HCT116 (cell line): ENCODE data around the gene DERL3. TPM values are rescaled to one million over a fixed set of nuclear protein-coding genes. Genes with fewer than 3 reads are reported as not detected.

ENCODE experiments used
- ATAC-seq: fragments of 200-7000 bp; cut with Tn5 transposase; 2 replicates; pipeline ENCODE4 v1.9.1; 2020; ENCODE audit warnings: mild to moderate bottlenecking, moderate library complexity
- BruUV-seq: library from RNA; stranded (reverse); fragments of 400-500 nt; replicated peaks from 2 replicates; lab custom pipeline; 2021; lab: Mats Ljungman, UMichigan
- CTCF ChIA-PET: fragments of 300-600 bp; sonication (Branson Sonifier 250); formaldehyde crosslinking; loops from one replicate; lab custom pipeline; 2021; ENCODE audit warnings: antibody characterized with exemption; lab: Charles Lee
- POLR2A ChIA-PET: fragments of 300-600, 350-600 bp; sonication (Branson Sonifier 250); formaldehyde crosslinking; loops from one replicate; lab custom pipeline; 2021; ENCODE audit warnings: antibody characterized with exemption; lab: Charles Lee
- RAD21 ChIA-PET, 2 experiments: fragments of 300-600 bp; sonication (Branson Sonifier 250); formaldehyde crosslinking; loops; one replicate each; lab custom pipeline; 2023; ENCODE audit warnings: low total read pairs in 2 of 2; ENCODE audit not compliant: uncharacterized antibody in 2 of 2, unreplicated experiment in 2 of 2, low non-redundant PET in 1 of 2; lab: Charles Lee
- DNase-seq: peaks from one replicate; pipeline ENCODE4 v3.0.0-alpha.2; 2010; ENCODE audit warnings: low read depth, low spot score
- H2AFZ ChIP-seq: fragments of 200-600 bp; shearing (Covaris generic), sonication (generic); 2 replicates; pipeline ENCODE4 v1.6.1; 2017; ENCODE audit warnings: low read depth, mixed run types, mixed read lengths, antibody characterized with exemption, low read length; ENCODE audit not compliant: poor library complexity, severe bottlenecking
- H3K27ac ChIP-seq: 2 replicates; pipeline ENCODE4 v1.5.1; 2012; ENCODE audit warnings: low read depth, low read length
- H3K27me3 ChIP-seq: fragments of 200-600 bp; sonication (generic); 2 replicates; pipeline ENCODE4 v1.6.1; 2016; ENCODE audit warnings: mixed run types, low read length, mixed read lengths; ENCODE audit not compliant: insufficient read depth
- H3K36me3 ChIP-seq, 2 experiments: fragments of 200-500 bp in 1 of 2; fragments of 200-600 bp in 1 of 2; sonication (Bioruptor generic) in 1 of 2; sonication (generic) in 1 of 2; 2 replicates each; pipeline versions ENCODE4 v1.5.1 to v1.6.1; 2014 to 2016; ENCODE audit warnings: low read length in 2 of 2, inconsistent platforms in 1 of 2, mixed read lengths in 1 of 2, mixed run types in 1 of 2; ENCODE audit not compliant: insufficient read depth in 2 of 2, control insufficient read depth in 1 of 2
- H3K4me1 ChIP-seq, 2 experiments: fragments of 200-600 bp in 1 of 2; sonication (generic) in 1 of 2; 2 replicates each; pipeline versions ENCODE4 v1.5.1 to v1.6.1; 2012 to 2017; ENCODE audit warnings: low read length in 2 of 2, inconsistent platforms in 1 of 2, mild to moderate bottlenecking in 1 of 2, mixed read lengths in 1 of 2, mixed run types in 1 of 2, moderate library complexity in 1 of 2; ENCODE audit not compliant: insufficient read depth in 2 of 2, control insufficient read depth in 1 of 2
- H3K4me2 ChIP-seq: fragments of 200-600 bp; sonication (generic); 2 replicates; pipeline ENCODE4 v1.6.1; 2017; ENCODE audit warnings: mixed run types, low read length, mixed read lengths
- H3K4me3 ChIP-seq, 2 experiments: fragments of 200-600 bp in 1 of 2; sonication (generic) in 1 of 2; replicated peaks in 1 of 2; 2 replicates each; pipeline ENCODE4 v1.5.1; 2011 to 2016; ENCODE audit warnings: low read length in 2 of 2, control low read depth in 1 of 2, low read depth in 1 of 2, mild to moderate bottlenecking in 1 of 2, mixed read lengths in 1 of 2, mixed run types in 1 of 2
- H3K79me2 ChIP-seq: fragments of 200-600 bp; sonication (generic); 2 replicates; pipeline ENCODE4 v1.6.1; 2017; ENCODE audit warnings: mild to moderate bottlenecking, mixed run types, low read length, moderate library complexity, mixed read lengths; ENCODE audit not compliant: insufficient read depth
- H3K9ac ChIP-seq: fragments of 200-600 bp; sonication (generic); 2 replicates; pipeline ENCODE4 v1.6.1; 2016; ENCODE audit warnings: low read length, mixed read lengths
- H3K9me2 ChIP-seq: fragments of 200-600 bp; sonication (generic), shearing (Covaris generic); 2 replicates; pipeline ENCODE4 v1.6.1; 2017; ENCODE audit warnings: mixed run types, mild to moderate bottlenecking, moderate library complexity; ENCODE audit not compliant: insufficient read depth
- H3K9me3 ChIP-seq, 2 experiments: fragments of 200-500 bp in 1 of 2; fragments of 200-600 bp in 1 of 2; sonication (Bioruptor generic) in 1 of 2; sonication (generic) in 1 of 2; 2 replicates each; pipeline ENCODE4 v1.6.1; 2014 to 2017; ENCODE audit warnings: low read length in 2 of 2, mixed read lengths in 2 of 2, inconsistent platforms in 1 of 2, low read depth in 1 of 2, mild to moderate bottlenecking in 1 of 2, mixed run types in 1 of 2, moderate library complexity in 1 of 2; ENCODE audit not compliant: control insufficient read depth in 1 of 2, insufficient read depth in 1 of 2
- H4K20me1 ChIP-seq: fragments of 200-600 bp; sonication (generic), shearing (Covaris generic); 2 replicates; pipeline ENCODE4 v1.6.1; 2017; ENCODE audit warnings: mixed run types, mild to moderate bottlenecking, moderate library complexity; ENCODE audit not compliant: insufficient read depth
- CBX3 ChIP-seq: IDR thresholded peaks from 2 replicates; pipeline ENCODE4 v1.6.1; 2012; ENCODE audit warnings: low read depth
- MAX ChIP-seq: IDR thresholded peaks from 2 replicates; pipeline ENCODE4 v1.6.1; 2012
- POLR2A ChIP-seq: IDR thresholded peaks from 2 replicates; pipeline ENCODE4 v1.7.0; 2011; ENCODE audit warnings: borderline replicate concordance; ENCODE audit not compliant: insufficient read depth, insufficient read length; ENCODE audit errors: extremely low read depth
- POLR2AphosphoS5 ChIP-seq: IDR thresholded peaks from 2 replicates; pipeline ENCODE4 v1.6.1; 2011; ENCODE audit warnings: mild to moderate bottlenecking, low read depth, low read length, moderate library complexity
- REST ChIP-seq: IDR thresholded peaks from 2 replicates; pipeline ENCODE4 v1.6.1; 2012; ENCODE audit warnings: low read depth
- SIN3A ChIP-seq: IDR thresholded peaks from 2 replicates; pipeline ENCODE4 v1.6.1; 2012; ENCODE audit warnings: low read depth
- TCF7L2 ChIP-seq: IDR thresholded peaks from 2 replicates; pipeline ENCODE4 v1.7.0; 2011; ENCODE audit warnings: borderline replicate concordance, inconsistent platforms; ENCODE audit not compliant: insufficient read depth, insufficient read length; ENCODE audit errors: extremely low read depth
- ZFX ChIP-seq: fragments of 450-650 bp; IDR thresholded peaks from 2 replicates; pipeline ENCODE4 v1.6.1; 2017
- intact Hi-C: fragments of 100-400 bp; cut with micrococcal nuclease; formaldehyde crosslinking; loops from 2 replicates; pipeline ENCODE4 v1.10.0; 2022
- total RNA-seq: library from RNA; stranded (reverse); gene quantifications from one replicate; pipeline ENCODE4 v1.2.1, GENCODE V29; 2021; ENCODE audit not compliant: unreplicated experiment

The DERL3 gene
- total RNA-seq, 1 experiment from 2014 or later, result not detected

GRCh38 chr22:23842599-23842998, 3.8 kb upstream of the DERL3 start:
- POLR2A ChIA-PET, result no interaction called here
- H3K4me2 ChIP-seq, result no peak overlapping the region
- H3K9me3 ChIP-seq, result no peaks in the 10 kb centered on the region
- H3K79me2 ChIP-seq, result no peaks in the 10 kb centered on the region
- H3K4me1 ChIP-seq, result no peaks in the 10 kb centered on the region
- ATAC-seq (no peak), DNase-seq (no peak)
- no peak for TF ChIP-seq ZFX
- TF ChIP-seq POLR2A, result no peak
- TF ChIP-seq CBX3, result no peak
- no peak for TF ChIP-seq TCF7L2
- TF ChIP-seq REST, result no peak
- no peak for TF ChIP-seq SIN3A
- no peak for TF ChIP-seq MAX
- TF ChIP-seq POLR2AphosphoS5, result no peak
- no peak overlapping the region for H3K9ac ChIP-seq
- H3K27me3 ChIP-seq, result no peaks in the 10 kb centered on the region
- H3K27ac ChIP-seq, result no peak overlapping the region
- BruUV-seq, result no TSS peak
- H2AFZ ChIP-seq, result no peak overlapping the region
- no peak overlapping the region for H3K4me3 ChIP-seq
- no peaks in the 10 kb centered on the region for H4K20me1 ChIP-seq
- no peaks in the 10 kb centered on the region for H3K36me3 ChIP-seq
- RAD21 ChIA-PET, result no interaction called here
- H3K9me2 ChIP-seq, result no peaks in the 10 kb centered on the region
- CTCF ChIA-PET, result interaction anchor here (0.6 kb wide), 1 partner anchor 32 kb away, joined by 3 read pairs; no protein-coding TSS in a partner anchor
- intact Hi-C loops, result loop anchor here (10.0 kb wide), 1 partner anchor 528 kb away; no protein-coding TSS in a partner anchor
